ENCODE measurements around the gene EXOC7.
"Not testable (repeated sequence)": the region's sequence is repeated elsewhere in the genome, so short reads cannot be mapped to it uniquely, and the experiment has no call there.

EXOC7 gene

DNA sequence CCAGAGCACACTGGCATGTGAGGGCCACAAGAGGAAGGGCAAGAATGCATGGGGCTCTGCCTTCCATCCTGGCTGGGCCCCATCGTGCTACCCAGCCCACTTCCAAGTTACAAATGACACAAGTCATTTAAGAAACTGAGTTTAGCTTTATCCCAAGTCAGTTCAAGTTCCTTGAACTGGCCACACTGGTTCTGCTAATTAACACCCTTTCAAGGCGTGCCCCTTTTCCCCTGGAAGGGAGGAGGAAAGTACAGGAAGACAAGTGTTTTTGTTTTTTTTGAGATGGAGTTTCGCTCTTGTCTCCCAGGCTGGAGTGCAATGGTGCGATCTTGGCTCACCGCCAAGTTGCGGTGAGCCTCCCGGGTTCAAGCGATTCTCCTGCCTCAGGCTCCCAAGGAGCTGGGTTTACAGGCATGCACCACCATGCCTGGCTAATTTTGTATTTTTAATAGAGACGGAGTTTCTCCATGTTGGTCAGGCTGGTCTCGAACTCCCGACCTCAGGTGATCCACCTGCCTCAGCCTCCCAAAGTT lies 59.0 kb downstream of the EXOC7 start:
- DNase-seq (ENCODE audit: low spot score), result not testable (repeated sequence)

GRCh38 chr17:76042868-76043267 lies 60.7 kb downstream of the EXOC7 start:
- not testable (repeated sequence) for DNase-seq (ENCODE audit: low spot score)

DNA sequence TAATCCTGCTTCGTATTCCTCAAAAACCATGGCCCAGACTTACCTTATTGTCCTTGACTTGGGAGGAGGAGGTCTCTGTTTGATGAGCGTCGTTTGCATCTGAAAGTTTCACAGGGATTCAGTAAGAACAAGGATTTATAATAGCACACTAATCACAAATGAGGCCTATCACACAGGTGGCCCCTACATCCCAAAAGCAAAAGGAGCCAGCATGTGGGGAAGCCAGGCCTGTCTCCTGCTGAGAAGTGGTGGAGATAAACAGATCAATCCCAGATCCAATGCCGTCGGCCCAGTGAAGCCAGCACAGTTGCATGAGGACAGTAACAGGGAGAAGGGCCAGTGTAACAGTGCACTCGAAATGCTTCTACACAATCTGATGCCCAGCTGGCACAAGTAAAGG lies 63.2 kb downstream of the EXOC7 start:
- DNase-seq (ENCODE audit: low spot score), result no peak

- no peak for DNase-seq (ENCODE audit: low spot score)
Observed at GRCh38 chr17:76039121-76039520, 64.5 kb downstream of the EXOC7 start.

GRCh38 chr17:76038050-76038449 lies 65.5 kb downstream of the EXOC7 start:
- DNase-seq (ENCODE audit: low spot score), result no peak

- DNase-seq (ENCODE audit: low spot score), result no peak
Observed at GRCh38 chr17:76036497-76037261, 66.9 kb downstream of the EXOC7 start.

DNA sequence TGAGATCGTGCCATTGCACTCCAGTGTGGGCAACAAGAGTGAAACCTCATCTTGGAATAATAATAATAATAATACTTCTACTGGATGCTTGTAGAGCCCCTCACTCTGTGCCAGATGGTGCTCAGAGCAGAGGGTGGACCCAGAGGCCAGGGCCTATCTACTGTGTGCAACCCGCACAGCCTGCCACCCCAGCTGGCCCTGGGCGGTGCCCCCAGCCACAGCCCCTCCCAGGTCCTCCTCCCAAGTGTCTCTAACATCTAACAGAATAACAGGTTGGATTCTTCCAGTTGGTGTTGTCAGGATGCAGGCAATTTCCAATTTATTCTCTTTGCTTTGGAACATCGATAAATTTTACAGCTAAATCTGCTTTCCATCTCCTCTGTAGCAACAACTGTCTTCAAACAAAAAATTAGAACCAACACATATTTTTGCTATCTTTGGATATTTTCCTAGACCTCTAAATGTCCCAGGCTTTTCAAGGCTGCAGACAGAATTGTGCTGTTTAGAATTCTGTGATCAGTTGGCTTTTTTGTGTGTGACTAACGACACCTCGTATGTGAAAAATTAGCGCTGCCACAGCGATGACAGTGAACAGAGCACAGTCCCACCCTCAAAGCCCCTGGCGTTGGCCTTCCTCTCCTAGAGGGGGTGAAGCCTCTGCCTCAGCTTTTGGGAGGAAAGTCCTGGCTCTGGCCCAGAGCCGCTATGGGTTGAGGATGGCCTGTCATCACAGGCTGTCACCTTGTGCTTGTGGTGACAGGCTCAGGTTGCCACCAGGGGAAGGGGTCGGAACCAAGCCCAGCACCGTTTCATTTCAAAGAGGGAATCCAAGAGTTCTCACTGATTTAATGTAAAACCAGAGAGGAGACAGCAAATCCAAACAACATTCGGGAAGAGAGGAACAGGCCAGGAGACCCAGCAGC lies 68.9 kb downstream of the EXOC7 start:
- DNase-seq (ENCODE audit: low spot score), result no peak

- DNase-seq (ENCODE audit: low spot score), result no peak
Observed at GRCh38 chr17:76033139-76033538, 70.4 kb downstream of the EXOC7 start.

GRCh38 chr17:76032780-76033108 lies 70.8 kb downstream of the EXOC7 start:
- DNase-seq (ENCODE audit: low spot score), result no peak

- DNase-seq (ENCODE audit: low spot score), result no peak
Observed at GRCh38 chr17:76032073-76032779, 71.4 kb downstream of the EXOC7 start.
